ENCODE results near the gene MSRB1. TPM values are rescaled to one million over a fixed set of nuclear protein-coding genes. Genes with fewer than 3 reads are reported as not detected.
"Not testable (repeated sequence)": the region's sequence is repeated elsewhere in the genome, so short reads cannot be mapped to it uniquely, and the experiment has no call there.

The MSRB1 gene
- polyA plus RNA-seq, 3 donors, result 63.0 to 70.1 (median 65.2) TPM

GRCh38 chr16:1962161-1963153 is 19.5 kb upstream of the MSRB1 start:
- DNase-seq (ENCODE audit: low read depth in 3 of 3, low spot score in 2 of 3), result not testable (repeated sequence)

GRCh38 chr16:1961651-1962067 is 18.7 kb upstream of the MSRB1 start:
- no peak for DNase-seq (ENCODE audit: low read depth in 3 of 3, low spot score in 2 of 3)

- no peak for DNase-seq (ENCODE audit: low read depth in 3 of 3, low spot score in 2 of 3)
Observed at GRCh38 chr16:1960665-1961630, 17.9 kb upstream of the MSRB1 start.

- DNase-seq (ENCODE audit: low read depth in 3 of 3, low spot score in 2 of 3), result peak; percentile 57 to 83 (median 69)
Observed at GRCh38 chr16:1959269-1960039, 16.5 kb upstream of the MSRB1 start, which contains the start of gene NDUFB10. Gene NDUFB10, plus strand, starts transcription at chr16:1959538. Its CDS starts 87 bp downstream, at chr16:1959625.

GRCh38 chr16:1958715-1959268 is 15.8 kb upstream of the MSRB1 start:
- DNase-seq (ENCODE audit: low read depth in 3 of 3, low spot score in 2 of 3), result no peak

GRCh38 chr16:1958143-1958491 is 15.1 kb upstream of the MSRB1 start:
- DNase-seq (ENCODE audit: low read depth in 3 of 3, low spot score in 2 of 3), result not testable (repeated sequence)

GRCh38 chr16:1957434-1958142 is 14.6 kb upstream of the MSRB1 start:
- DNase-seq (ENCODE audit: low read depth in 3 of 3, low spot score in 2 of 3), result not testable (repeated sequence)

- DNase-seq (ENCODE audit: low read depth in 3 of 3, low spot score in 2 of 3), result no peak
Observed at GRCh38 chr16:1953734-1954133, 10.7 kb upstream of the MSRB1 start.

GRCh38 chr16:1950559-1950958 is 7.6 kb upstream of the MSRB1 start:
- DNase-seq (ENCODE audit: low read depth in 3 of 3, low spot score in 2 of 3), result no peak

- no peak for DNase-seq (ENCODE audit: low read depth in 3 of 3, low spot score in 2 of 3)
Observed at GRCh38 chr16:1950047-1950446, 7.0 kb upstream of the MSRB1 start.

GRCh38 chr16:1949507-1949906 is 6.5 kb upstream of the MSRB1 start:
- DNase-seq (ENCODE audit: low read depth in 3 of 3, low spot score in 2 of 3), result no peak

- no peak for DNase-seq (ENCODE audit: low read depth in 3 of 3, low spot score in 2 of 3)
Observed at GRCh38 chr16:1947369-1947670, 4.3 kb upstream of the MSRB1 start.

- DNase-seq (ENCODE audit: low read depth in 3 of 3, low spot score in 2 of 3), result no peak
Observed at GRCh38 chr16:1946495-1947368, 3.7 kb upstream of the MSRB1 start.

- DNase-seq (ENCODE audit: low read depth in 3 of 3, low spot score in 2 of 3), result no peak
Observed at GRCh38 chr16:1945559-1946391, 2.8 kb upstream of the MSRB1 start.

GRCh38 chr16:1944612-1945199 is 1.7 kb upstream of the MSRB1 start:
- no peak for DNase-seq (ENCODE audit: low read depth in 3 of 3, low spot score in 2 of 3)

- no peak for DNase-seq (ENCODE audit: low read depth in 3 of 3, low spot score in 2 of 3)
Observed at GRCh38 chr16:1942047-1942809, 771 bp downstream of the MSRB1 start.
